Measurements from ENCODE around the gene ROBO4. TPM values are rescaled to one million over a fixed set of nuclear protein-coding genes. Genes with fewer than 3 reads are reported as not detected.

The ROBO4 gene
- total RNA-seq, 1 donor from 2014 or later = 6.3 TPM

- no peaks in the 10 kb centered on the region for H3K27me3 ChIP-seq (ENCODE audit: control insufficient read depth, insufficient read depth, low read length)
- no peaks in the 10 kb centered on the region for H3K36me3 ChIP-seq (ENCODE audit: control insufficient read depth, insufficient read depth, low read length)
- H3K4me3 ChIP-seq (ENCODE audit: low read depth, low read length) = no peak overlapping the region
- TF ChIP-seq CTCF (IDR thresholded peaks at IDR 0.05; ENCODE audit: insufficient read depth, low read length, poor library complexity, severe bottlenecking) = no peak
- DNase-seq (ENCODE audit: low read depth) = no peak
Observed at GRCh38 chr11:124895471-124895971, 2.1 kb downstream of the ROBO4 start.

GRCh38 chr11:124894606-124895430 is 2.8 kb downstream of the ROBO4 start:
- no peaks in the 10 kb centered on the region for H3K36me3 ChIP-seq (ENCODE audit: control insufficient read depth, insufficient read depth, low read length)
- TF ChIP-seq CTCF (IDR thresholded peaks at IDR 0.05; ENCODE audit: insufficient read depth, low read length, poor library complexity, severe bottlenecking) = no peak
- no peaks in the 10 kb centered on the region for H3K27me3 ChIP-seq (ENCODE audit: control insufficient read depth, insufficient read depth, low read length)
- DNase-seq (ENCODE audit: low read depth) = no peak
- no peak overlapping the region for H3K4me3 ChIP-seq (ENCODE audit: low read depth, low read length)

- H3K4me3 ChIP-seq (ENCODE audit: low read depth, low read length) = no peak overlapping the region
- no peaks in the 10 kb centered on the region for H3K27me3 ChIP-seq (ENCODE audit: control insufficient read depth, insufficient read depth, low read length)
- no peak for DNase-seq (ENCODE audit: low read depth)
- no peaks in the 10 kb centered on the region for H3K36me3 ChIP-seq (ENCODE audit: control insufficient read depth, insufficient read depth, low read length)
- TF ChIP-seq CTCF (IDR thresholded peaks at IDR 0.05; ENCODE audit: insufficient read depth, low read length, poor library complexity, severe bottlenecking) = no peak
Observed at GRCh38 chr11:124893781-124894401, 3.8 kb downstream of the ROBO4 start.

GRCh38 chr11:124892750-124893454 is 4.8 kb downstream of the ROBO4 start:
- no peak for TF ChIP-seq CTCF (IDR thresholded peaks at IDR 0.05; ENCODE audit: insufficient read depth, low read length, poor library complexity, severe bottlenecking)
- Histone ChIP-seq H3K27me3 (ENCODE audit: control insufficient read depth, insufficient read depth, low read length) (no peaks in the 10 kb centered on the region), H3K4me3 (ENCODE audit: low read depth, low read length) (no peak overlapping the region), H3K36me3 (ENCODE audit: control insufficient read depth, insufficient read depth, low read length) (no peaks in the 10 kb centered on the region)
- DNase-seq (ENCODE audit: low read depth) = no peak

GRCh38 chr11:124892146-124892545 is 5.5 kb downstream of the ROBO4 start:
- Histone ChIP-seq H3K36me3 (ENCODE audit: control insufficient read depth, insufficient read depth, low read length) (no peaks in the 10 kb centered on the region), H3K4me3 (ENCODE audit: low read depth, low read length) (no peak overlapping the region), H3K27me3 (ENCODE audit: control insufficient read depth, insufficient read depth, low read length) (no peaks in the 10 kb centered on the region)
- TF ChIP-seq CTCF (IDR thresholded peaks at IDR 0.05; ENCODE audit: insufficient read depth, low read length, poor library complexity, severe bottlenecking) = no peak
- DNase-seq (ENCODE audit: low read depth) = no peak
